RWPE2 (cell line): ENCODE measurements around the gene AIF1.

Source experiments
- ATAC-seq: fragments of 200-7000 bp; cut with Tn5 transposase; 3 replicates; pipeline ENCODE4 v1.9.1; 2021; ENCODE audit warnings: low read depth
- DNase-seq: peaks from one replicate; pipeline ENCODE4 v3.0.0-alpha.2; 2020; ENCODE audit warnings: low spot score
- H3K27ac ChIP-seq: fragments of 450-650 bp; 2 replicates; pipeline ENCODE4 v1.5.1; 2017; ENCODE audit warnings: mild to moderate bottlenecking; ENCODE audit not compliant: poor library complexity, severe bottlenecking
- H3K27me3 ChIP-seq: fragments of 250-450 bp; sonication (Bioruptor Pico); 2 replicates; pipeline ENCODE4 v1.5.1; 2021; ENCODE audit warnings: mild to moderate bottlenecking, moderate library complexity; ENCODE audit not compliant: insufficient read depth, poor library complexity, severe bottlenecking
- H3K36me3 ChIP-seq: fragments of 250-450 bp; sonication (Bioruptor Pico); 2 replicates; pipeline ENCODE4 v1.5.1; 2020; ENCODE audit warnings: low read depth, mild to moderate bottlenecking, moderate library complexity
- H3K4me1 ChIP-seq: fragments of 250-450 bp; sonication (Bioruptor Pico); 2 replicates; pipeline ENCODE4 v1.5.1; 2021; ENCODE audit warnings: mild to moderate bottlenecking, moderate library complexity; ENCODE audit not compliant: insufficient read depth, poor library complexity, severe bottlenecking
- H3K4me3 ChIP-seq: fragments of 250-450 bp; sonication (Bioruptor Pico); 2 replicates; pipeline ENCODE4 v1.5.1; 2021; ENCODE audit warnings: mild to moderate bottlenecking, moderate library complexity; ENCODE audit not compliant: severe bottlenecking
- H3K9me3 ChIP-seq: fragments of 250-450 bp; sonication (Bioruptor Pico); 2 replicates; pipeline ENCODE4 v1.5.1; 2021; ENCODE audit warnings: mild to moderate bottlenecking, moderate library complexity; ENCODE audit not compliant: severe bottlenecking
- CTCF ChIP-seq: fragments of 450-650 bp; IDR thresholded peaks from one replicate; pipeline ENCODE4 v1.5.1; 2017; ENCODE audit warnings: mild to moderate bottlenecking, moderate library complexity; ENCODE audit not compliant: poor library complexity, severe bottlenecking

AIF1 gene

GRCh38 chr6:31627690-31628287, 12.8 kb downstream of the AIF1 start:
- H3K9me3 ChIP-seq: no peaks in the 10 kb centered on the region
- no peak for DNase-seq
- H3K4me3 ChIP-seq: no peak overlapping the region
- H3K27ac ChIP-seq: no peak overlapping the region
- H3K4me1 ChIP-seq: no peaks in the 10 kb centered on the region
- no peaks in the 10 kb centered on the region for H3K27me3 ChIP-seq
- no peak for TF ChIP-seq CTCF
- H3K36me3 ChIP-seq: peaks cover 99% of the 10 kb centered on the region
- no peak for ATAC-seq

GRCh38 chr6:31629014-31629413, 14.0 kb downstream of the AIF1 start:
- no peaks in the 10 kb centered on the region for H3K4me1 ChIP-seq

GRCh38 chr6:31630177-31630934, 15.3 kb downstream of the AIF1 start:
- no peak overlapping the region for H3K27ac ChIP-seq
- no peak for DNase-seq
- H3K9me3 ChIP-seq: no peaks in the 10 kb centered on the region
- no peak overlapping the region for H3K4me3 ChIP-seq
- TF ChIP-seq CTCF: no peak
- no peaks in the 10 kb centered on the region for H3K4me1 ChIP-seq
- no peaks in the 10 kb centered on the region for H3K27me3 ChIP-seq
- no peak for ATAC-seq
- H3K36me3 ChIP-seq: peaks cover 99% of the 10 kb centered on the region

More at GRCh38 chr6:31629014-31629413, 14.0 kb downstream of the AIF1 start:
- no peak for DNase-seq
- no peak overlapping the region for H3K4me3 ChIP-seq
- no peak for ATAC-seq
- no peaks in the 10 kb centered on the region for H3K9me3 ChIP-seq
- H3K36me3 ChIP-seq: peaks cover 99% of the 10 kb centered on the region
- H3K27ac ChIP-seq: no peak overlapping the region
- no peak for TF ChIP-seq CTCF
- no peaks in the 10 kb centered on the region for H3K27me3 ChIP-seq

GRCh38 chr6:31631209-31631608, 16.2 kb downstream of the AIF1 start:
- H3K27ac ChIP-seq: no peak overlapping the region

More at GRCh38 chr6:31631209-31631608, 16.2 kb downstream of the AIF1 start:
- Histone ChIP-seq H3K4me3 (no peak overlapping the region), H3K4me1 (no peaks in the 10 kb centered on the region), H3K36me3 (peaks cover 99% of the 10 kb centered on the region), H3K27me3 (no peaks in the 10 kb centered on the region), H3K9me3 (no peaks in the 10 kb centered on the region)
- DNase-seq (no peak), ATAC-seq (no peak)
- no peak for TF ChIP-seq CTCF
